ENCODE results near the gene CTSZ.

GRCh38 chr20:59051666-59052185 is 44.7 kb upstream of the CTSZ start:
- TF ChIP-seq CTCF (IDR thresholded peaks at IDR 0.05; ENCODE audit: low read depth, low read length) (no peak), EZH2phosphoT487 (IDR thresholded peaks at IDR 0.05; ENCODE audit: low read depth) (no peak)

All from OCI-LY3 (cell line).